ENCODE measurements around the gene HOXA1.

- TF ChIP-seq, protein P1, sequence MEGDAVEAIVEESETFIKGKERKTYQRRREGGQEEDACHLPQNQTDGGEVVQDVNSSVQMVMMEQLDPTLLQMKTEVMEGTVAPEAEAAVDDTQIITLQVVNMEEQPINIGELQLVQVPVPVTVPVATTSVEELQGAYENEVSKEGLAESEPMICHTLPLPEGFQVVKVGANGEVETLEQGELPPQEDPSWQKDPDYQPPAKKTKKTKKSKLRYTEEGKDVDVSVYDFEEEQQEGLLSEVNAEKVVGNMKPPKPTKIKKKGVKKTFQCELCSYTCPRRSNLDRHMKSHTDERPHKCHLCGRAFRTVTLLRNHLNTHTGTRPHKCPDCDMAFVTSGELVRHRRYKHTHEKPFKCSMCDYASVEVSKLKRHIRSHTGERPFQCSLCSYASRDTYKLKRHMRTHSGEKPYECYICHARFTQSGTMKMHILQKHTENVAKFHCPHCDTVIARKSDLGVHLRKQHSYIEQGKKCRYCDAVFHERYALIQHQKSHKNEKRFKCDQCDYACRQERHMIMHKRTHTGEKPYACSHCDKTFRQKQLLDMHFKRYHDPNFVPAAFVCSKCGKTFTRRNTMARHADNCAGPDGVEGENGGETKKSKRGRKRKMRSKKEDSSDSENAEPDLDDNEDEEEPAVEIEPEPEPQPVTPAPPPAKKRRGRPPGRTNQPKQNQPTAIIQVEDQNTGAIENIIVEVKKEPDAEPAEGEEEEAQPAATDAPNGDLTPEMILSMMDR (IDR thresholded peaks at IDR 0.05), result no peak
- no peak for TF ChIP-seq POLR2A (IDR thresholded peaks at IDR 0.05)
These were observed 42.0 kb upstream of the HOXA1 start for GRCh38 chr7:27137640-27138315.

Measured in esophagus squamous epithelium (tissue), 4 donors.